ENCODE measurements around the gene MGARP.

Gene MGARP

GRCh38 chr4:139301821-139302611 lies 22.0 kb upstream of the MGARP start, which contains the start of gene NDUFC1:
Gene NDUFC1, minus strand, starts transcription at chr4:139302477. Its CDS starts 6,679 bp downstream, at chr4:139295798.
- H3K27me3 ChIP-seq (ENCODE audit: insufficient read depth, low read length) = no peaks in the 10 kb centered on the region
- H3K9me2 ChIP-seq (ENCODE audit: low read depth, low read length) = no peaks in the 10 kb centered on the region
- H4K20me1 ChIP-seq (ENCODE audit: insufficient read depth, low read length) = no peaks in the 10 kb centered on the region
- H3K27ac ChIP-seq (ENCODE audit: low read depth, low read length, poor library complexity, severe bottlenecking) = peak within 1 kb of the TSS; percentile 85
- TF ChIP-seq EZH2 (IDR thresholded peaks at IDR 0.05; ENCODE audit: borderline replicate concordance, low read length) = no peak
- TF ChIP-seq, protein P1, sequence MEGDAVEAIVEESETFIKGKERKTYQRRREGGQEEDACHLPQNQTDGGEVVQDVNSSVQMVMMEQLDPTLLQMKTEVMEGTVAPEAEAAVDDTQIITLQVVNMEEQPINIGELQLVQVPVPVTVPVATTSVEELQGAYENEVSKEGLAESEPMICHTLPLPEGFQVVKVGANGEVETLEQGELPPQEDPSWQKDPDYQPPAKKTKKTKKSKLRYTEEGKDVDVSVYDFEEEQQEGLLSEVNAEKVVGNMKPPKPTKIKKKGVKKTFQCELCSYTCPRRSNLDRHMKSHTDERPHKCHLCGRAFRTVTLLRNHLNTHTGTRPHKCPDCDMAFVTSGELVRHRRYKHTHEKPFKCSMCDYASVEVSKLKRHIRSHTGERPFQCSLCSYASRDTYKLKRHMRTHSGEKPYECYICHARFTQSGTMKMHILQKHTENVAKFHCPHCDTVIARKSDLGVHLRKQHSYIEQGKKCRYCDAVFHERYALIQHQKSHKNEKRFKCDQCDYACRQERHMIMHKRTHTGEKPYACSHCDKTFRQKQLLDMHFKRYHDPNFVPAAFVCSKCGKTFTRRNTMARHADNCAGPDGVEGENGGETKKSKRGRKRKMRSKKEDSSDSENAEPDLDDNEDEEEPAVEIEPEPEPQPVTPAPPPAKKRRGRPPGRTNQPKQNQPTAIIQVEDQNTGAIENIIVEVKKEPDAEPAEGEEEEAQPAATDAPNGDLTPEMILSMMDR (IDR thresholded peaks at IDR 0.05; ENCODE audit: low read length) = no peak
- H3F3A ChIP-seq (ENCODE audit: insufficient read depth, low read length) = 0 out of 2 replicates have a peak, but pooled peaks cover 4% of the 10 kb centered on the region
- H3K4me3 ChIP-seq (ENCODE audit: low read depth, low read length, poor library complexity, severe bottlenecking) = peak within 1 kb of the TSS; percentile 82
- peaks cover 4% of the 10 kb centered on the region; the same call in 1 of the 2 replicates for H3K9me3 ChIP-seq (ENCODE audit: low read length)
- peak within 1 kb of the TSS; percentile 91 for H3K9ac ChIP-seq (ENCODE audit: low read length)
- peaks cover 55% of the 10 kb centered on the region for H3K4me1 ChIP-seq (ENCODE audit: insufficient read depth, low read length, severe bottlenecking)
- peak within 1 kb of the TSS; percentile 83 for H3K4me2 ChIP-seq (ENCODE audit: low read length)
- peaks cover 37% of the 10 kb centered on the region for H3K36me3 ChIP-seq (ENCODE audit: insufficient read depth, low read length)
- peaks cover 61% of the 10 kb centered on the region for H3K79me2 ChIP-seq (ENCODE audit: insufficient read depth, low read length)
- no peak within 1 kb of the TSS for H2AFZ ChIP-seq (ENCODE audit: low read length)

- Histone ChIP-seq H3F3A (ENCODE audit: insufficient read depth, low read length) (0 out of 2 replicates have a peak, but pooled peaks cover 5% of the 10 kb centered on the region), H3K4me1 (ENCODE audit: insufficient read depth, low read length, severe bottlenecking) (peaks cover 55% of the 10 kb centered on the region), H2AFZ (ENCODE audit: low read length) (0 out of 2 replicates have a peak within 1 kb of the TSS, but pooled peaks have one; percentile 58)
Measured at GRCh38 chr4:139301113-139301820, 21.2 kb upstream of the MGARP start, which contains the start of gene NAA15. Gene NAA15, plus strand, starts transcription at chr4:139301505. Its CDS starts 273 bp downstream, at chr4:139301778.

More at GRCh38 chr4:139301113-139301820, 21.2 kb upstream of the MGARP start, which contains the start of gene NAA15:
- Histone ChIP-seq H3K27ac (ENCODE audit: low read depth, low read length, poor library complexity, severe bottlenecking) (peak within 1 kb of the TSS; percentile 85), H3K9ac (ENCODE audit: low read length) (peak within 1 kb of the TSS; percentile 91), H3K27me3 (ENCODE audit: insufficient read depth, low read length) (no peaks in the 10 kb centered on the region), H4K20me1 (ENCODE audit: insufficient read depth, low read length) (no peaks in the 10 kb centered on the region), H3K4me2 (ENCODE audit: low read length) (peak within 1 kb of the TSS; percentile 83), H3K9me3 (ENCODE audit: low read length) (peaks cover 4% of the 10 kb centered on the region; the same call in 1 of the 2 replicates), H3K79me2 (ENCODE audit: insufficient read depth, low read length) (peaks cover 53% of the 10 kb centered on the region), H3K9me2 (ENCODE audit: low read depth, low read length) (no peaks in the 10 kb centered on the region), H3K4me3 (ENCODE audit: low read depth, low read length, poor library complexity, severe bottlenecking) (peak within 1 kb of the TSS; percentile 82), H3K36me3 (ENCODE audit: insufficient read depth, low read length) (peaks cover 29% of the 10 kb centered on the region)
- TF ChIP-seq, protein P1 (IDR thresholded peaks at IDR 0.05; ENCODE audit: low read length) = no peak
- TF ChIP-seq EZH2 (IDR thresholded peaks at IDR 0.05; ENCODE audit: borderline replicate concordance, low read length) = no peak
